Measurements from ENCODE around the gene LARGE1. TPM values are rescaled to one million over a fixed set of nuclear protein-coding genes. Genes with fewer than 3 reads are reported as not detected.

LARGE1 gene
- total RNA-seq, 1 donor from 2014 or later = 16.4 TPM

- DNase-seq = no peak
Measured at GRCh38 chr22:33772745-33773144, 147.5 kb downstream of the LARGE1 start.

- DNase-seq = no peak
Measured at GRCh38 chr22:33771136-33771535, 149.1 kb downstream of the LARGE1 start.

DNA sequence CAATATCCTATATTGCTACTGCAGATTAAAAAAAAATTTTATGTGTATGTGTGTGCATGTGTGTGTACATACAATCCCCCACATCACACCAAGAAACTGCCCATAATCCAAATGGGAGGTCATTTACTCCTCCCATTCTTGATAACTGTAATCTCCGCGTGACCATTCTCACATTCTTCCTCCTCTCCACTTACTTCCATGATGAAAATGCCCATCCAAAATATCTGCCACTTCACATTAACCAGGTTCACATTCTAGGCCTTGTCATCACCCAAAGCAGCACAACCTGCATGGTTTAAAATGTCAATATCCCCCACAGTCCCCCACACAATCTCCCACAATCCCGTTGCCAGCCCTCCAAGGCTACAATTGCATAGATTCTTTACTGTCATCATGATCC, 149.6 kb downstream of the LARGE1 start:
- DNase-seq = no peak

- no peak for DNase-seq
Measured at GRCh38 chr22:33766091-33766490, 154.2 kb downstream of the LARGE1 start.

GRCh38 chr22:33758961-33759360, 161.3 kb downstream of the LARGE1 start:
- no peak for DNase-seq

GRCh38 chr22:33757802-33758483, 162.3 kb downstream of the LARGE1 start:
- no peak for DNase-seq

DNA sequence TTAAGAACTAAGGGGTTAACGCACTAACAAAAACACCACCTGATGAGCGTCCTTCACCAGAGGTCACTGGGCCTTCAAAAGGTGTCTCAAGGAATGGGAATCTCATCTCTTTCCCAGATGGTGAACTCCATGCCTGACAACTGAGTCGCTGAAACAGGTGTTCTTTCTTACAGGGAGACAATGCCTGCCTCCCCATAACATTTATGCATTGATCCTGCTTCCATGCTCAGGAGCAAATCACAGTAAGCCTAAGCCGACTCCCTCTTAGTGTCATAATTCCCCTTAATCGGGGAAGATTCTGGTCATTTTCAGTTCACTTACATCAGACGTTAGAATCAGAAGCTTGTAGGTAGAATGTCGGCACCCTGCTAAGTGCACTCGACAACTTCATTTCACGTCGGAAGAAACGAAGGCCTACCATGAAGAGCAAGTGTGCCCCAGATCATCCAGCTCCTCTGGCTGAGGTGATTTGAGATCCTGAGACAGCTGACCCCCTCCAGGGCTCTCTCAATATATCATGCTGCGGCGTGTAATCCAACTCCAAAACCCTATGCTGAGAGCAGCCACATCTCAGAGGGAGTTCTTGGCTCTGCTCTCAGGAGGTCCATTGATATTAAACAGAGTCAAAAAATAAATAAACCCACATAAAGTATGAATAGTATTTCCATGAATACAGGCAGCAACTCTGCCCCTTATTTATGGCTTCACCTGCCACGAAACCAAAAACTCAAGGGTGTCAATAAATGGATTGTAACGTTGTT, 163.1 kb downstream of the LARGE1 start:
- no peak for DNase-seq

GRCh38 chr22:33756508-33756949, 163.7 kb downstream of the LARGE1 start:
- no peak for DNase-seq

GRCh38 chr22:33748714-33749113, 171.6 kb downstream of the LARGE1 start:
- no peak for DNase-seq

- DNase-seq = no peak
Measured at GRCh38 chr22:33747576-33748180, 172.6 kb downstream of the LARGE1 start.

- no peak for DNase-seq
Measured at GRCh38 chr22:33747029-33747428, 173.2 kb downstream of the LARGE1 start.

DNA sequence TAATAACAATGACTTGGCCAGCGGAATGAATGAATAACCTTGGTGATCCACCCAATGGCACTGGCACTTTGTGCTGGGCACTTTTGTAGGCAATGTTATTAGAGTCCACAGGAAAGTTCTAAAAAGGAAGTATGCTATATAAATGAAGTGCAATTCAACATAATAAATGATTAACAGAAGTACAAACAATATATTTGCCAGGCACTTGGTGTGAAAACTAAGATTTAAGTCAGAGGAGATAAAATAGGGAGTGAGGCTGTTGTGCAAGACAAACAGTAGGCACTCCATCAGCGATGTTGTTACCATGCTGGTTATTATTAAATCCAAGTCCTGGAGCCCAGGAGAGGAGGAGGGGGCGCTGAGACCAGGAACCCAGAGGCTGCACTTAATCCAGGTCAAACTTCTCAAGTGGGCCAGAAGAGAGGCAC, 173.8 kb downstream of the LARGE1 start:
- no peak for DNase-seq

- DNase-seq = no peak
Measured at GRCh38 chr22:33745501-33745900, 174.8 kb downstream of the LARGE1 start.

GRCh38 chr22:33743756-33744155, 176.5 kb downstream of the LARGE1 start:
- no peak for DNase-seq

- DNase-seq = no peak
Measured at GRCh38 chr22:33741025-33741424, 179.3 kb downstream of the LARGE1 start.

DNA sequence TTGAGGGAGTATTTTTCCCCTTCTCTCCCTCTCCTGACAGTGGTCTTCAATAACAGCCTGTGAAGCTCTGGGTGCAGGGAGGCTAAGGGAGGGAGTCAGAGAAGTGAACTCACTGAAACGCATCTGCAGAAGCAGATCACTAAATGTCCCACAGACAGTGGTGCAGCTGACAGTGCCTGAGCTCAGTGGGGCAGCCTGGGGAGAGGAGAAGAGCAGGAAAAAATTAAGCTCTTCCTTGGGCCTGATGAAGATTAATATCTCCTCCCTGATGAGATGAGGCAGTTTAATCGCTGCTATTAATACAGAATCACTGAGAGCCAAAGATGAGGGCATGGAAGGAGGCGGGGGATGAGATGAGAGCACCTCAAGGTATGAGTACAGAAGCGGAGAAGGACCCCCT, 180.8 kb downstream of the LARGE1 start:
- no peak for DNase-seq

- DNase-seq = no peak
Measured at GRCh38 chr22:33737662-33738061, 182.6 kb downstream of the LARGE1 start.

- no peak for DNase-seq
Measured at GRCh38 chr22:33735978-33736377, 184.3 kb downstream of the LARGE1 start.

- no peak for DNase-seq
Measured at GRCh38 chr22:33728847-33729246, 191.4 kb downstream of the LARGE1 start.

- DNase-seq = peak; percentile 79
Measured at GRCh38 chr22:33726294-33726734, 194.0 kb downstream of the LARGE1 start.

DNA sequence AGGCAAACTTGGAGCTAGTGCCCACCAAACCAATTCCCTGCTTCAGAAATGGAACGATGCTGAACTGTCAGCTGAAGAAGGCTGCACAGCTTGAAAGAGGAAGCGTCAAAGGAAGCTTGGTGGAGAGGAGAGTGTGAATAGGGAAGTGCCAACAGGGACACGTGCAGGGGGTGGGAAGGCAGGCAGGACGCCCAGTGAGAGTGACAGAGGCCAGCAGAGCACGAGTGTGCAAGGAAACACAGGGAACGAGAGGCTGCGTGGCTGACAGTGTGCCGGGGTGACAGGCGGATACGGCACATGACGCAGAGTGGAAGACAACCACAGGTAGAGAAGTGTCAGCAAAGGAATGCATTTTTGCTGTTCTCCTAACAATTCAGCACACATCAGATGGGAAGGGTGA, 196.4 kb downstream of the LARGE1 start:
- DNase-seq = no peak

- no peak for DNase-seq
Measured at GRCh38 chr22:33722816-33723215, 197.5 kb downstream of the LARGE1 start.

GRCh38 chr22:33720166-33720878, 200.0 kb downstream of the LARGE1 start:
- DNase-seq = no peak
